ENCODE data around the gene SPG11. TPM values are rescaled to one million over a fixed set of nuclear protein-coding genes. Genes with fewer than 3 reads are reported as not detected.
"Not testable (repeated sequence)": the region's sequence is repeated elsewhere in the genome, so short reads cannot be mapped to it uniquely, and the experiment has no call there.

SPG11 gene
- total and polyA plus RNA-seq, 9 donors, result 28.5 to 48.2 (median 39.3) TPM

DNA sequence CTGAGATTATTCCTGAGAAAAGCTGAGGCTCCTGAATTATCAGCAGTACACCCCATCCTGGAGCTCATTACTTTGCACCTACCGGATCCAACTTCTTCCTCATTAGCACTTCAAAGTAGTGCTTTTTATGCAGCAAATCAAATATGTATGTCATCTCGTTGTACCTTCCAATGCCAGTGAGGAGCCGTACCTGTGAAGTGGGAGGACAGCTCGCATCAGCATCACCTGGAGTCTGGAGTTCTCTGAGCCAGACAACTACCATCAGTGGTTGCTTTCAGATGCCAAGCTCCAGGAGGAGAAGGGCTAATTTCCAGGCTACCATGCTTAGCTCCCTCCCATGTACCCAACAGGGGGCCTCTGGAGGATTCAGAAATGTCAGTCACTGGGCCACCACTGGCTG is 94.1 kb downstream of the SPG11 start:
- WGBS (ENCODE audit: insufficient coverage), result 81% methylated on average over 3 of the region's 4 CpGs
- H3K27ac ChIP-seq (ENCODE audit: low read length), result no peak overlapping the region
- no peaks in the 10 kb centered on the region for H3K4me1 ChIP-seq (ENCODE audit: control insufficient read depth, insufficient read depth, low read length)
- H3K36me3 ChIP-seq (ENCODE audit: control insufficient read depth, insufficient read depth, low read length), result peaks cover 63% of the 10 kb centered on the region
- H3K27me3 ChIP-seq (ENCODE audit: control insufficient read depth, insufficient read depth, low read length), result no peaks in the 10 kb centered on the region
- DNase-seq, result no peak
- H3K4me3 ChIP-seq (ENCODE audit: low read length), result no peak overlapping the region
- peaks cover 8% of the 10 kb centered on the region for H3K9me3 ChIP-seq (replicated peaks; ENCODE audit: control insufficient read depth, low read depth, low read length)

DNA sequence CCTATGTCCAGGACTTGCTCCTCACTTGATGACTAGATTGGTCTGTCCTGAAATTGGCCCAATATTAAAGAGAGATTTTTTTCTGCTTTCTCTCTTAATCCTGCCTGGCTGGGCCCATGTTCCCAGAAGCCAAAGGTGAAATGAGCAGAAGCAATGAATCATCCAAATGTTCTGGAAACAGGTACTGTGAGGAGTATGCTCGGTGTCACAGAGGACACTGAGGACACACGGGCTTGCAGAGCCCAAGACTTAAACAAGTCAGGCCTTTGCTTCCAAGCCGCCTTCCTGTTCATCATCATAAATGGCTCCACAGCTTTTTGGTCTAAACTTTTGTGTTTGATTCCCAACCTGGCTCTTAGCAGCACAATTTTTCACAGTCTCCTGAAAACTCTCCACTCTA is 95.1 kb downstream of the SPG11 start:
- Histone ChIP-seq H3K4me1 (ENCODE audit: control insufficient read depth, insufficient read depth, low read length) (no peaks in the 10 kb centered on the region), H3K36me3 (ENCODE audit: control insufficient read depth, insufficient read depth, low read length) (peaks cover 66% of the 10 kb centered on the region), H3K9me3 (replicated peaks; ENCODE audit: control insufficient read depth, low read depth, low read length) (peaks cover 8% of the 10 kb centered on the region), H3K4me3 (ENCODE audit: low read length) (no peak overlapping the region), H3K27ac (ENCODE audit: low read length) (no peak overlapping the region), H3K27me3 (ENCODE audit: control insufficient read depth, insufficient read depth, low read length) (no peaks in the 10 kb centered on the region)
- DNase-seq, result no peak
- 56% methylated on average over 3 of the region's 3 CpGs for WGBS (ENCODE audit: insufficient coverage)

DNA sequence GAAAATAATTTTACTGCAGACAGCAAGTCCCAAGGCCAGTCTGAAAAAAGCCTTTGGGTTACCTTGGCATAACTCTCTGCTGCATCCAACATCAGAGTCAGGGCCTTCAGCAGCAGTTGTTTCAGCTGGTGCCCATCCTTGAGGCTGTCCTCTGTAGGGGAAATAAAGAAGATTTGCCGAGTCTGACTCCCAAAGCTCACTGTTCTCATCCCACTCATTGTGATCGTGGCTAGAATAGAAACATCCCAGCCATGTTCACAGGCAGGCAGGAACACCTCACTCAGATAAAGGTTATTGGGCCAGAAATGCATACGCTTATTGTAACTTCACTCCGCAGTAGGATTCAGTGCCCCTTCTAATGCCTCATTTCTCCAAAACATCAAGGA is 97.3 kb downstream of the SPG11 start:
- Histone ChIP-seq H3K27me3 (ENCODE audit: control insufficient read depth, insufficient read depth, low read length) (no peaks in the 10 kb centered on the region), H3K36me3 (ENCODE audit: control insufficient read depth, insufficient read depth, low read length) (peaks cover 61% of the 10 kb centered on the region), H3K27ac (ENCODE audit: low read length) (no peak overlapping the region), H3K4me3 (ENCODE audit: low read length) (no peak overlapping the region), H3K9me3 (replicated peaks; ENCODE audit: control insufficient read depth, low read depth, low read length) (peaks cover 8% of the 10 kb centered on the region), H3K4me1 (ENCODE audit: control insufficient read depth, insufficient read depth, low read length) (no peaks in the 10 kb centered on the region)
- WGBS (ENCODE audit: insufficient coverage), result 90% methylated on average over 2 of the region's 4 CpGs
- DNase-seq, result no peak

DNA sequence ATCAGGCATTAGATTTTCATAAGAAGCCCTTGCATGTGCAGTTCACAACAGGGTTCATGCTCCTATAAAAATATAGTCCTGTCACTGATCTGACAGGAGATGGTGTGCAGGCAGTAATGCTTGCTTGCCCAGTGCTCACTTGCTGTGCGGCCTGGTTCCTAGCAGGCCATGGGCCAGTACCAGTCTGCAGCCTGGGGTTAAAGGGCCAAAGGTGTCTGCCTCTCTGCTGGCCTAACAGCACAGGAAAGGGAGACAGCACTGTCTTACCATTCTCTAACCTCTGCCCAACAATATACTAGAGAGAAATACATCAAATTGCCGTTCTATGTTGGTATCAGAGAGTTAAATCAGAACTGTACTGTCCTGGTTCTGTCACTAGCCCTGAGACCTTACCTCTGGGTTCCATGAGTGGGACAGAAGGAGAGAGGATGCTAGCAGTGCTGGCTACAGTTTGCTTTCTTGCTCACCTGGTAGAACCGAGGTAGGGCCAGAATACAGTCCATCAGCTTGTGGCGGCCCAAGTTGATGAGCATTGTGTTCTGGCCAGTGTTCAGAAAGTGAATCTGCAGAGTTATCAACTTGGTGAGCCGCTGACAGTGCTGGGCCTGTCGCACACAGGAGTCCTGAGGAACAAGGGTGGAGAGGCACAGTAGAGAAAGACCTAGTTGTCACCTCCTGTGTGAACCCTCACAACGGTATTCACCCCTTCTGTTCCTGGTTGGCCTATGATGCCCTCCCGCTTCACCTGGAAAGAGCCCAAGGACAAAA is 97.9 kb downstream of the SPG11 start:
- Histone ChIP-seq H3K27me3 (ENCODE audit: control insufficient read depth, insufficient read depth, low read length) (no peaks in the 10 kb centered on the region), H3K36me3 (ENCODE audit: control insufficient read depth, insufficient read depth, low read length) (peaks cover 63% of the 10 kb centered on the region), H3K4me1 (ENCODE audit: control insufficient read depth, insufficient read depth, low read length) (no peaks in the 10 kb centered on the region), H3K4me3 (ENCODE audit: low read length) (no peak overlapping the region), H3K9me3 (replicated peaks; ENCODE audit: control insufficient read depth, low read depth, low read length) (peaks cover 8% of the 10 kb centered on the region), H3K27ac (ENCODE audit: low read length) (no peak overlapping the region)
- 100% methylated on average over 7 of the region's 8 CpGs for WGBS (ENCODE audit: insufficient coverage)
- DNase-seq, result no peak

DNA sequence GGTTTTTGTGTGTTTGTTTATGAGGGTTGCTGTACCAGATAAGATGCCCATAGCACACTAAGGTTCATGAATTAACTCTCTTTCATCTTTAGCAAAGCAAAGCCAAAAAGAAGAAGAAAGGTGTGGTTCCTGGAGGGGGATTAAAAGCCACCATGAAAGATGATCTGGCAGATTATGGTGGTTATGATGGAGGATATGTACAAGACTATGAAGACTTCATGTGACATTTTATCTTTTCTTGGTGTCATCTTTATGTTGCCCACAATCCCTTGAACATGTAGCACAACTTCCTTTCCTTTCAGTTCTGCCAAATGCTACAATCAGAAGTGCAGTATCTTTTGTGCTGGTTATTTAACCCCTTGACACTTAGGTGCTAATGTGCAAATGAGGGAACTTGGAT is 102.5 kb downstream of the SPG11 start:
- H3K4me1 ChIP-seq (ENCODE audit: control insufficient read depth, insufficient read depth, low read length); H3K27ac ChIP-seq (ENCODE audit: low read length); H3K9me3 ChIP-seq (replicated peaks; ENCODE audit: control insufficient read depth, low read depth, low read length); H3K27me3 ChIP-seq (ENCODE audit: control insufficient read depth, insufficient read depth, low read length); H3K4me3 ChIP-seq (ENCODE audit: low read length); DNase-seq: not testable (repeated sequence)
- peaks cover 67% of the 10 kb centered on the region for H3K36me3 ChIP-seq (ENCODE audit: control insufficient read depth, insufficient read depth, low read length)

DNA sequence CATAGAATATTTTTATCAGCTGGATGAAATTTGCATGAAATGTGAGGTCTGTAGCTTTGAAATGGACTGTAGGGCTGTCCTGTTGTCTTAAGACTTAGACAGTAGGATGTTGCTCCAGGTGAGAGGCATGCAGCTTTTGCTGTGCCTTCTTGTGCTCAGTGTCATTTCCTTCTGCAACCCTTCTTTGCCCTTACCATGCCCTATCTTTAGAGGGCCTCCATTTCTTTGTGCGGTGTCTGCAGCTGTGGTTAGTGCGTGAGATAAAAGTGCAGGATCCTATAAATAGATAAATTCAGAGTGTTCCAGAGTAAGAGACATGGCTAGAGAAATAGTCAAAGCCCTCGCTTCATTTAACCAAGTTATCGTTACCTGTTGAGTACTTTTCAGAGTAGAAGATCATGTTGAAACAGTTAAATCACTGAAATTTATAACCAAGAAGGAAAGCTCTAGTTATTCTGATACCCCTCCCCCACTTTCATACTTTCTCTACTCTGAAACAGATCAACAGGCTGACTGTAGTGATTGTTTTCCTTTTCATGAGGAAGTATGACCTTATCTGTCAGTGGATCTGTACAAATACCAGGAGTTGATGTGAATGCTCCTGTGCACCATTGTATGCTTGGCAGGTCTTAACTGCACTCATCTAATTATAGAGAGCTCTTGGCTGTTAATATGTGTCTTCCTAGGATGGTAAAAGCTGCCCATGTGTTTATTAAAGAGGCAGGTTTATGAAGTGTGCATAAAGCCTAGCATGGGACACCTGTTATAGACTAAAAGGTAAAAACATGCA is 108.3 kb downstream of the SPG11 start:
- Histone ChIP-seq H3K9me3 (replicated peaks; ENCODE audit: control insufficient read depth, low read depth, low read length) (no peaks in the 10 kb centered on the region), H3K4me3 (ENCODE audit: low read length) (no peak overlapping the region), H3K36me3 (ENCODE audit: control insufficient read depth, insufficient read depth, low read length) (peaks cover 48% of the 10 kb centered on the region), H3K27ac (ENCODE audit: low read length) (no peak overlapping the region), H3K27me3 (ENCODE audit: control insufficient read depth, insufficient read depth, low read length) (no peaks in the 10 kb centered on the region), H3K4me1 (ENCODE audit: control insufficient read depth, insufficient read depth, low read length) (peaks cover 2% of the 10 kb centered on the region)
- DNase-seq, result no peak
- WGBS (ENCODE audit: insufficient coverage), result no CpG with 5 or more reads among the region's 4 CpGs

DNA sequence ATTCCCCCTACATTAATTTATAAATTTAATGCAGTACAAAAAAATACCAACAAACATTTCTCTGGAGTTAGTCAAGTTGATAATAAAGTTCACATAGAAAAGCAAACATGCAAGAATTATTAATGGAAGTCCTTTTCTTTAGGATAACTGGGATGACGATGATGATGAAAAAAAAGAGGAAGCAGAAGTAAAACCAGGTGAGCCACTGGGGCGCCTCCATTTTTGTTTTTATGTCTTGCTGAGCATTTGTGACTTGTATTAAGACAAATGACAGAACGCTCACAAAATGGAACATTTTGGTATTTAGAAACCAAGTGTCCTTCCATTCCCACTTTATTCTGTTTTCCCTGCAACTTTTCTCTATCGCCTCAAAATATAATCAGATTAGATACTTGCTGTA is 112.7 kb downstream of the SPG11 start:
- DNase-seq, result no peak
- Histone ChIP-seq H3K27me3 (ENCODE audit: control insufficient read depth, insufficient read depth, low read length) (no peaks in the 10 kb centered on the region), H3K4me1 (ENCODE audit: control insufficient read depth, insufficient read depth, low read length) (peaks cover 2% of the 10 kb centered on the region)

DNA sequence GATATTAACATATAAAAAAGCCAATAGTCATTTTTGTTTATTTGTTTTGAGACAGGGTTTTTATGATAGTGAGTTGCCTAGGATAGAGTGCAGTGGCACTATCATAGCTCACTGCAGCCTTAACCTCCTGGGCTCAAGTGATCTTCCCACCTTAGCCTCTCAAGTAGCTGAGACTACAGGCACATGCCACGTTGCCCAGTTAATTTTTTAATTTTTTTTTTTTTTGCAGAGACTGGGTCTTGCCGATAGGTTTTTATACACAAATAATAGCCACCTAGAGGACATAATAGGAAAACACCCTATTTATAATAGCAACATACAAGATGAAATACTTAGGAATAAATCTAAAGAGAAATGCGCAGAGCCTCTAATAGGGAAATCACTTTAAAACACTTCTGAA is 113.2 kb downstream of the SPG11 start:
- Histone ChIP-seq H3K27me3 (ENCODE audit: control insufficient read depth, insufficient read depth, low read length) (no peaks in the 10 kb centered on the region), H3K9me3 (replicated peaks; ENCODE audit: control insufficient read depth, low read depth, low read length) (no peaks in the 10 kb centered on the region), H3K4me1 (ENCODE audit: control insufficient read depth, insufficient read depth, low read length) (peaks cover 2% of the 10 kb centered on the region), H3K4me3 (ENCODE audit: low read length) (no peak overlapping the region), H3K36me3 (ENCODE audit: control insufficient read depth, insufficient read depth, low read length) (peaks cover 17% of the 10 kb centered on the region), H3K27ac (ENCODE audit: low read length) (no peak overlapping the region)
- DNase-seq, result no peak
- no CpG with 5 or more reads among the region's 3 CpGs for WGBS (ENCODE audit: insufficient coverage)

More for the DNA sequence above, 112.7 kb downstream of the SPG11 start:
- WGBS (ENCODE audit: insufficient coverage), result 100% methylated on average over 1 of the region's 4 CpGs
- no peaks in the 10 kb centered on the region for H3K9me3 ChIP-seq (replicated peaks; ENCODE audit: control insufficient read depth, low read depth, low read length)
- H3K27ac ChIP-seq (ENCODE audit: low read length), result no peak overlapping the region
- no peak overlapping the region for H3K4me3 ChIP-seq (ENCODE audit: low read length)
- H3K36me3 ChIP-seq (ENCODE audit: control insufficient read depth, insufficient read depth, low read length), result peaks cover 19% of the 10 kb centered on the region

DNA sequence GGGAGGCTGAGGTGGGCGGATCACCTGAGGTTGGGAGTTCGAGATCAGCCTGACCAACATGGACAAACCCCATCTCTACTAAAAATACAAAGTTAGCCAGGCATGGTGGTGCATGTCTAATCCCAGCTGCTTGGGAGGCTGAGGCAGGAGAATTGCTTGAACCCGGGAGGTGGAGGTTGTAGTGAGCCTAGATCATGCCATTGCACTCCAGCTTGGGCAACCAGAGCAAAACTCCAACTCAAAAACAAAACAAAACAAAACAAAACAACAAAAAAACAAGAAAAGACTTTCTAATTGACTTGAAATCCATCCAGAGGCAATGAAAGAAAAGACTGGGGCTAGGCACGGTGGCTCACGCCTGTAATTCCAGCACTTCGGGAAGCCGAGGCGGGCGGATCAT is 114.3 kb downstream of the SPG11 start:
- H3K4me1 ChIP-seq (ENCODE audit: control insufficient read depth, insufficient read depth, low read length); H3K27me3 ChIP-seq (ENCODE audit: control insufficient read depth, insufficient read depth, low read length); H3K9me3 ChIP-seq (replicated peaks; ENCODE audit: control insufficient read depth, low read depth, low read length); H3K4me3 ChIP-seq (ENCODE audit: low read length); H3K27ac ChIP-seq (ENCODE audit: low read length); DNase-seq: not testable (repeated sequence)
- WGBS (ENCODE audit: insufficient coverage), result 100% methylated on average over 4 of the region's 9 CpGs
- H3K36me3 ChIP-seq (ENCODE audit: control insufficient read depth, insufficient read depth, low read length), result peaks cover 13% of the 10 kb centered on the region

DNA sequence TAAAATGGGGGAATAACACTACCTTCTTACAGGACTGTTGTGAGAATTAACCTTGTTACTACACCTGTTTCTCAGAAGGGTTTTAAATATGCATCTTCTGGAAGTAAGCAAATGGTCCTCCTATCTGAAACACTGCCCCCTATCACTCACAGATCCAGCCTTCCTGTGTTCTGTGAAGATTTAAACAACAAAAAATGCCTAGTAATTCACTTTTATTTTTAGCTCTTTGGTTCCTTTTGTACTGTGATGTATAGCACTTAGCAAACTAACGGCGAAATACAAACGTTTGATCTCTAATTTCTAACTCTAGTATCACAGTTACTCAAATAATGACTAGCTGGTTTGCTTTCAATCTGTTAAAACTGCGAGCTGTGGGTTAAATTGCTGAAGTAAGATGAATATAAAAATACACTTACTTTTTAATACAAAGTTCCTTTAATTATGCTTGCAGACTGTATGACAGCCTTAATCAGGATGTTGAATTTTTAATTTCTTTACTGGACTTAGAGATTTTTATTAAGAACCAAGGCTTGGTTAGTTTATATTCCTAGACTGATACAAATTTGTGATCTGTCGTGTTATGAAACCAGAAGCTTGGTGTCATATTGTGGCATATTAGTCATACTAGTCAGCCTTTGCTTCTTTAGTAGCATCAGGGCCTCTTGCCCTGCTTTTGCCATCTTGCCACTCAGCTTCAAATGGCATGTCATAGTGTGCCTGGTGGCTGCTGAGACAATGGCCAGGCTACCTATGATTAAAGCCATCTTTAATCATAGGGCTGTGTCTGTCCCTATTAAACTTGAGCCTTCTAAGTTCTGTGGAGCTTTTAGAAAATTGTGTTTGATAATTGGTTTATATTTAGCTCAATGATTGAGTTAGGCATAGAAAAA is 117.3 kb downstream of the SPG11 start:
- Histone ChIP-seq H3K27ac (ENCODE audit: low read length) (no peak overlapping the region), H3K4me1 (ENCODE audit: control insufficient read depth, insufficient read depth, low read length) (no peaks in the 10 kb centered on the region)
- no CpG with 5 or more reads among the region's 5 CpGs for WGBS (ENCODE audit: insufficient coverage)

More for the DNA sequence above, 117.3 kb downstream of the SPG11 start:
- Histone ChIP-seq H3K9me3 (replicated peaks; ENCODE audit: control insufficient read depth, low read depth, low read length) (no peaks in the 10 kb centered on the region), H3K36me3 (ENCODE audit: control insufficient read depth, insufficient read depth, low read length) (peaks cover 5% of the 10 kb centered on the region), H3K4me3 (ENCODE audit: low read length) (no peak overlapping the region), H3K27me3 (ENCODE audit: control insufficient read depth, insufficient read depth, low read length) (no peaks in the 10 kb centered on the region)
- no peak for DNase-seq
